GM21515 (cell line): Measurements from ENCODE around the gene ARID3C.

Experiments used
- ATAC-seq: cut with Tn5 transposase; IDR thresholded peaks from one replicate; pipeline ENCODE4 v1.9.1; 2021; ENCODE audit not compliant: unreplicated experiment

Gene ARID3C

GRCh38 chr9:34629491-34629808 is 584 bp upstream of the ARID3C start:
- ATAC-seq, result no peak

- ATAC-seq, result no peak
Measured at GRCh38 chr9:34627716-34628655, 880 bp downstream of the ARID3C start.

- no peak for ATAC-seq
Measured at GRCh38 chr9:34625186-34625486, 3.7 kb downstream of the ARID3C start.

- no peak for ATAC-seq
Measured at GRCh38 chr9:34624475-34625185, 4.2 kb downstream of the ARID3C start.

- ATAC-seq, result no peak
Measured at GRCh38 chr9:34623374-34624235, 5.3 kb downstream of the ARID3C start.

GRCh38 chr9:34620061-34620994 is 8.5 kb downstream of the ARID3C start, which contains the start of gene DCTN3:
DCTN3 (minus strand) TSS chr9:34620495; CDS start chr9:34620464, 31 bp downstream.
- peak; percentile 95 for ATAC-seq

- no peak for ATAC-seq
Measured at GRCh38 chr9:34615132-34615531, 13.7 kb downstream of the ARID3C start.

GRCh38 chr9:34612788-34613390 is 16.0 kb downstream of the ARID3C start:
- no peak for ATAC-seq

GRCh38 chr9:34611811-34612787 is 16.8 kb downstream of the ARID3C start, which contains the start of gene RPP25L:
RPP25L (minus strand) TSS chr9:34612097; CDS start chr9:34611296, 801 bp downstream.
- peak; percentile 85 for ATAC-seq

GRCh38 chr9:34611251-34611810 is 17.5 kb downstream of the ARID3C start:
- ATAC-seq, result no peak

GRCh38 chr9:34610434-34611206 is 18.2 kb downstream of the ARID3C start:
- ATAC-seq, result no peak

- ATAC-seq, result no peak
Measured at GRCh38 chr9:34607331-34607730, 21.5 kb downstream of the ARID3C start.

GRCh38 chr9:34606905-34607304 is 22.0 kb downstream of the ARID3C start:
- no peak for ATAC-seq

GRCh38 chr9:34606190-34606589 is 22.7 kb downstream of the ARID3C start:
- no peak for ATAC-seq

- peak; percentile 78 for ATAC-seq
Measured at GRCh38 chr9:34603610-34604231, 25.1 kb downstream of the ARID3C start.

GRCh38 chr9:34601937-34602573 is 26.8 kb downstream of the ARID3C start:
- no peak for ATAC-seq

GRCh38 chr9:34600908-34601307 is 28.0 kb downstream of the ARID3C start:
- no peak for ATAC-seq
